Gastrocnemius medialis (tissue), 4 donors: Measurements from ENCODE around the gene SELENBP1. TPM values are rescaled to one million over a fixed set of nuclear protein-coding genes. Genes with fewer than 3 reads are reported as not detected.
A peak's percentile ranks its signal among the peaks of the same experiment; 100 is the strongest.

Source experiments
- ATAC-seq, 2 donors: fragments of 150-250 bp; one replicate each; pipeline ENCODE4 v1.9.1; 2016
- DNase-seq, 2 donors: peaks; one replicate each; pipeline ENCODE4 v3.0.0-alpha.2; 2019
- H3K27ac ChIP-seq, 4 donors: fragments of 200-600 bp; sonication (generic); 1 replicate in 1 of 4; 2 replicates in 3 of 4; pipeline ENCODE4 v1.5.1; 2016 to 2018; ENCODE audit warnings: mild to moderate bottlenecking in 2 of 4, moderate library complexity in 1 of 4
- H3K27me3 ChIP-seq, 3 donors: fragments of 200-600 bp; sonication (generic) in 2 of 3; 1 replicate in 1 of 3; 2 replicates in 2 of 3; pipeline versions ENCODE4 v1.5.1 to v1.6.0; 2016 to 2019; ENCODE audit warnings: mild to moderate bottlenecking in 1 of 3, moderate library complexity in 1 of 3
- H3K36me3 ChIP-seq, 2 donors: fragments of 200-600 bp; sonication (generic) in 1 of 2; one replicate each; pipeline ENCODE4 v1.5.1; 2017 to 2018
- H3K4me1 ChIP-seq, 2 donors: fragments of 200-600 bp; sonication (generic) in 1 of 2; one replicate each; pipeline ENCODE4 v1.5.1; 2016 to 2017; ENCODE audit warnings: mild to moderate bottlenecking in 2 of 2
- H3K4me3 ChIP-seq, 4 donors: fragments of 200-600 bp; sonication (generic) in 3 of 4; 1 replicate in 1 of 4; 2 replicates in 3 of 4; pipeline ENCODE4 v1.5.1; 2016 to 2019; ENCODE audit warnings: mild to moderate bottlenecking in 2 of 4
- H3K9me3 ChIP-seq, 3 donors: fragments of 200-600 bp; sonication (generic) in 2 of 3; 1 replicate in 1 of 3; 2 replicates in 2 of 3; pipeline ENCODE4 v1.5.1; 2016 to 2019
- CTCF ChIP-seq, 5 experiments: fragments of 450-650 bp in 3 of 5; fragments of 200-600 bp in 2 of 5; sonication (generic) in 2 of 5; IDR thresholded peaks in 4 of 5; conservative IDR thresholded peaks in 1 of 5; 1 replicate in 4 of 5; 2 replicates in 1 of 5; pipeline ENCODE4 v1.5.1; 2016 to 2019; ENCODE audit warnings: antibody characterized with exemption in 5 of 5, mild to moderate bottlenecking in 3 of 5, moderate library complexity in 3 of 5
- POLR2A ChIP-seq, 2 donors: fragments of 450-650 bp; IDR thresholded peaks; one replicate each; pipeline ENCODE4 v1.6.1; 2017; ENCODE audit warnings: antibody characterized with exemption in 2 of 2, mild to moderate bottlenecking in 2 of 2, moderate library complexity in 2 of 2
- in situ Hi-C, 4 donors: fragments of 200-750 bp; cut with MboI; loops; one replicate each; pipeline versions ENCODE4 v1.15.0 to v1.8.0; 2017; ENCODE audit warnings: low sequenced_read_pairs in 4 of 4
- intact Hi-C: fragments of 100-400 bp; cut with DNase I; formaldehyde crosslinking; loops from one replicate; pipeline ENCODE4 v1.15.1; 2023; ENCODE audit warnings: low total_unique reads
- total RNA-seq, 4 donors: library from RNA; depleted of rRNA; stranded (reverse); fragments of >200 nt; gene quantifications; one replicate each; pipeline versions ENCODE4 v1.1.0 to v1.2.3, GENCODE V29; 2016

SELENBP1 gene
- total RNA-seq = 10 to 100 TPM; 30.9 to 70.2 (median 42.3) TPM

- DNase-seq (peak; percentile 74 to 78), ATAC-seq (peak; percentile 78 to 82)
- H3K4me1 ChIP-seq = peaks cover 40 to 54% of the 10 kb centered on the region in 2 donors
- in situ Hi-C loops = no loop called here
- intact Hi-C loops = no loop called here
- peak within 1 kb of the TSS; percentile 79 to 85 (median 84) for H3K27ac ChIP-seq
- peaks cover 0 to 4% of the 10 kb centered on the region in 2 donors for H3K36me3 ChIP-seq
- no peaks in the 10 kb centered on the region for H3K27me3 ChIP-seq
- peak within 1 kb of the TSS; percentile 53 to 63 (median 60) for H3K4me3 ChIP-seq
- no peak for TF ChIP-seq CTCF (IDR thresholded peaks at IDR 0.05 in 4 of 5, conservative IDR thresholded peaks at IDR 0.05 in 1 of 5)
- peak; percentile 59 to 82 for TF ChIP-seq POLR2A (IDR thresholded peaks at IDR 0.05)
- H3K9me3 ChIP-seq = no peaks in the 10 kb centered on the region
Measured at GRCh38 chr1:151372058-151372934, at the start of gene SELENBP1. TSS of gene SELENBP1 (minus strand) at chr1:151372705. CDS start at chr1:151372641, 64 bp downstream.

- Histone ChIP-seq H3K27me3 (no peaks in the 10 kb centered on the region), H3K36me3 (peaks cover 6 to 85% of the 10 kb centered on the region in 2 donors), H3K4me1 (no peaks in the 10 kb centered on the region), H3K4me3 (no peak overlapping the region), H3K27ac (no peak overlapping the region), H3K9me3 (no peaks in the 10 kb centered on the region)
- in situ Hi-C loops = no loop called here
- TF ChIP-seq POLR2A (IDR thresholded peaks at IDR 0.05) (no peak), CTCF (IDR thresholded peaks at IDR 0.05 in 4 of 5, conservative IDR thresholded peaks at IDR 0.05 in 1 of 5) (no peak)
- no peak for ATAC-seq
- intact Hi-C loops = no loop called here
- DNase-seq = no peak
Measured at GRCh38 chr1:151419819-151420218, 47.3 kb upstream of the SELENBP1 start.

- in situ Hi-C loops (no loop called here), intact Hi-C loops (no loop called here)
- no peaks in the 10 kb centered on the region for H3K9me3 ChIP-seq
- no peak overlapping the region for H3K27ac ChIP-seq
- ATAC-seq = no peak
- H3K36me3 ChIP-seq = peaks cover 3 to 88% of the 10 kb centered on the region in 2 donors
- TF ChIP-seq CTCF (IDR thresholded peaks at IDR 0.05 in 4 of 5, conservative IDR thresholded peaks at IDR 0.05 in 1 of 5) (no peak), POLR2A (IDR thresholded peaks at IDR 0.05) (no peak)
- no peak for DNase-seq
- H3K4me1 ChIP-seq = no peaks in the 10 kb centered on the region
- no peaks in the 10 kb centered on the region for H3K27me3 ChIP-seq
- H3K4me3 ChIP-seq = no peak overlapping the region
Measured at GRCh38 chr1:151418081-151418480, 45.6 kb upstream of the SELENBP1 start.

GRCh38 chr1:151416231-151416630 lies 43.7 kb upstream of the SELENBP1 start:
- intact Hi-C loops (no loop called here), in situ Hi-C loops (no loop called here)
- Histone ChIP-seq H3K36me3 (peaks cover 0 to 85% of the 10 kb centered on the region in 2 donors), H3K27me3 (no peaks in the 10 kb centered on the region), H3K27ac (no peak overlapping the region), H3K9me3 (no peaks in the 10 kb centered on the region), H3K4me1 (no peaks in the 10 kb centered on the region), H3K4me3 (no peak overlapping the region)
- TF ChIP-seq POLR2A (IDR thresholded peaks at IDR 0.05) (no peak), CTCF (IDR thresholded peaks at IDR 0.05 in 4 of 5, conservative IDR thresholded peaks at IDR 0.05 in 1 of 5) (no peak)
- DNase-seq (no peak), ATAC-seq (no peak)
